Loucy (cell line): ENCODE data around the gene APLP1.

ENCODE experiments used
- CTCF ChIP-seq: fragments of 200-600 bp; sonication (generic); conservative IDR thresholded peaks from 2 replicates; pipeline ENCODE4 v1.5.1; 2014; ENCODE audit warnings: mild to moderate bottlenecking, antibody characterized with exemption, low read length
- EZH2phosphoT487 ChIP-seq: fragments of 200-600 bp; IDR thresholded peaks from 2 replicates; pipeline ENCODE4 v1.6.1; 2018; ENCODE audit warnings: antibody characterized with exemption, mild to moderate bottlenecking, moderate library complexity, borderline replicate concordance

- TF ChIP-seq CTCF (no peak), EZH2phosphoT487 (no peak)
Observed at GRCh38 chr19:35883882-35884281, 15.5 kb downstream of the APLP1 start.
